Right renal pelvis (tissue), 4 donors: ENCODE results near the gene ERBB4. TPM values are rescaled to one million over a fixed set of nuclear protein-coding genes. Genes with fewer than 3 reads are reported as not detected.

ENCODE experiments used
- DNase-seq, 4 donors: peaks; one replicate each; pipeline ENCODE4 v3.0.0-alpha.2; 2013; ENCODE audit warnings: low read depth in 4 of 4, low spot score in 3 of 4, missing footprints in 1 of 4
- polyA plus RNA-seq, 4 donors: library from polyadenylated mRNA; unstranded; fragments of 120-200 nt; gene quantifications; one replicate each; pipeline ENCODE4 v1.2.1, GENCODE V29; 2013; ENCODE audit not compliant: insufficient read length in 4 of 4

Gene ERBB4
- polyA plus RNA-seq, 4 donors, result 44.8 to 56.5 (median 51.3) TPM

DNA sequence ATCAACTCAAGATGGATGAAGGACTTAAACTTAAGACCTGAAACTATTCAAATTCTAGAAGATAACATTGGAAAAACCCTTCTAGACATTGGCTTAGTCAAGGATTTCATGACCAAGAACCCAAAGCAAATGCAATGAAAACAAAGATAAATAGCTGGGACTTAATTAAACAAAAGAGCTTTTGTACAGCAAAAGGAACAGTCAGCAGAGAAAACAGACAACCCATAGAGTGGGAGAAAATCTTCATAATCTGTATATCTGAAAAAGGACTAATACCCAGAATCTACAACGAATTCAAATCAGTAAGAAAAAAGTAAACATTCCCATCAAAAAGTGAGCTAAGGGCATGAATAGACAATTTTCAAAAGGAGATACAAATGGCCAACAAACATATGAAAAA lies 171.2 kb downstream of the ERBB4 start:
- no peak for DNase-seq

DNA sequence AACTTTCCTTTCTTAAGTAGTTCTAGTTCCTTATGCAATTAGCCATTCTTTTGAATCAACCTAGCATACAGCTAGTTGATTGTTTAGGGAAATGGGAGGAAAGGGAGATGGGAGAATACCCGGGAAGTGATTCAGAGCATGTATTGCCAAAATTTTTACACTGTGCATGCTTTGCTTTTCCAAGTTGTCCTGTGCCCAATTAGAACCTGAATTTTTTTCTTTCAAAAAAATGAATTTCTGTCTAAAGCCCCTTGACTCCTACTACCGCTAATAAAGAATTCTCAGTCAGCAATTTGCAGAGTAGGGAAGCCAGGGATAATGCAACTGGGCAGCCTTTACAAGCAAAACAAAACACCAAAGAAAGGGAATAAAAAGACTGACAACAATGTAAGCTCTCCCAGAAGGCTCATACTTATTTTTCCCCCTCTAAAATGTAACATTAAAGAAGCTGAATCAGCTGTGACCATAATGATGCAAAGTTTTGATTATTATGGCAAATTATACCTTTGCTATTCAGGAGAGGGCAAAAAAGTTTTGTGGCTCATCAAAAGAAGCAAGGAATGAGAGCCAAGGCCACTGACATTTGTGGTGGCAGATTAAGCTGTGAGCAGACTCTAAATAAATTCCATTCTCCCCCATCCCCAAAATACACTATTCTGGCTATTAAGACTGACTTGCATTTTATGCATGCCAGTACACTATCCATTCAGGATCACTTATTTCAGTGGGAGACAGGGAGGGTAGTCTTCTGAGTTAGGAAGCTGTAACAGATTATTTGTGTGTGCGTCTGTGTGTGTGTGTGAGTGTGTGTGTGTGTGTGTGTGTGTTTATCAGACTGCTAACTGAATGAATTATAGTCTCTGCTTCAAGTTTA lies 174.3 kb downstream of the ERBB4 start:
- no peak for DNase-seq

DNA sequence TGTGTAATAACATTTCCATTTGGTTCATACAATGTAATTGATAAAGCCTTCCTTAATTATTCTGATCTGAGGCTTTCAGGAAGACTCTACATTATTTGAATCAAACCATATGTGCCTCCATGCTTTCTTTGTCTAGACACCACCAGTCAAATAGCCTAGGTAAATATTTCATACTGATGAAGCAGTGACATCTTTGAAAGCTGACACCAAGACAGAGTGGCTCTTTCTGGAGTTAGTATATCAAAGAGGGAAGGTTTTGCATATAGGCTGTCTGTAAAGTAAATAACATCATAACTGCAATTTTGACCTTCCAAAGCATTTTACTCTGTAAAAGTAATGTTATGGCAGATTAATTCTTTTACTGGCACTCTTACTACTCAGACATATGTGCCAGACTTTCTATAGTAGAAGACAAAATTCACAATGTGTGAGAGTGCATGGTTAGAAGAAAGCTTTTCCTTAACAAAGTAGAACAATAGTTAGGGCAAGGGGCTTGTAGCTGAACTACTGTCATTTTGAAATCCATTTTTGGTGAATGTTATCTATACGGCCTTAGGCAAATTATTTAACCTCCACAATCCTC lies 177.3 kb downstream of the ERBB4 start:
- DNase-seq, result no peak

DNA sequence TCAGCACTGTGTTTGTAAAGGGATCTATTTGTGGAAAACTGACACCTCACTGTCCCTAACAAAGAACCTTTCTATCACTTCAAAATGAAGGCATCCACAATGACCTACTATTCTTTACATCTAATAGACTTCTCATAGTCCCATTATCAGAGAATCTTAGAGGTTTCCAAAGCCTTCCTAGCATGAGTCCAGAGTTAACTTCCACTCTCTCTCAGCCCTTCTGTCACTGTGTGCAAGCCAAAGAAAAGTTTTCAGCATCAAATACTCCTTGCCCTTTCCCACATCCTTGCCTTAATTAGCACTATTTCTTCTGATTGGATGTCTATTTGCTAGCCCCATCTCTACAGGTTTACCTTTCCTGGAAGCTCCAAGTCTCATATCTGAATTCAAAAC lies 178.5 kb downstream of the ERBB4 start:
- DNase-seq, result no peak

DNA sequence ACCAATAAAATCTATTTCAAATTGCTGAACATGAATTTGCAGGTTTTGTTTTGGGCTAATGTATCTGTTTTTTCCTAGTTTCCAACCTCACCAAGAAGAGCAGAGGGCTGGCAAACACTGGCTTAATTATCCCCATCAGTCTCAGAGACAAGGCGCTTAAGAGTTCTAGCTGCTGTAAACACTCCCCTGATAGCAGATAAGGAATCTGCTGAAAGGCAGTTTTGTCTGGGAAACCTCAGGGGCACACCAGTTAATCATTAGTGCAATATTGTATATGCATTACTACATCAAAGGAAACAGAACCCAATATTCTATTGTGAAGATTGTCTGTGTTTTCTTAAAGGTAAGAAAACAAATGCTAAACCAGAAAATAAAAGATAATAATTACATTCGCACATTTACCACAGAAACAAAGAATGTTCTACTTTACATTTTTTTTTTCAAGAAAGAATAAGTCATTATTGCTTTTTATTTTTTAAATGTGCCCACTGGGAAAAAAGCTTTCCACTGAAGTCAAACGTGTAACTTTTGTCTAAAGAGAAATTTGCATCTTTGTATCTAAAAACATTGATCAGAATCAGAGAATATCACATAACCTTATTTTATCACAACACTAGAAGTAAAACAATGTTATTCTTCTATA lies 179.1 kb downstream of the ERBB4 start:
- no peak for DNase-seq

DNA sequence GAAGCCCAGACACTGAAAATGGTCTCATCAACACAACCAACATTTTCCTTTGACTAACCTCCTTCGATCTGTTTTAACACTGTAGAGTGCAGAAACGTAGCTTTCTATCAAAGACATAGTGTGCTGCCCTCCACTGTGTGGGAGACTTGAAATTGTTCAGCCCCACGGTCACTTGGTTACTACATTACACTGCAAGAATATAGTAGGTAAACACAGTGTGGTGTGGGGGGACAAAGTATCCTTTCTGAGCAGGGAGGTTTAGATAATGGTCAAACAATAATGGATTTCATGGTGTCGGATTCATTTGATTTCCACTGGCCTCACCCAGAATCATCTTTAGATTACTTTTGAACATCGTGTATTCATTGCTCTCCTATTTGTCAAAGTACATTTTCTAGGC lies 181.0 kb downstream of the ERBB4 start:
- DNase-seq, result no peak

DNA sequence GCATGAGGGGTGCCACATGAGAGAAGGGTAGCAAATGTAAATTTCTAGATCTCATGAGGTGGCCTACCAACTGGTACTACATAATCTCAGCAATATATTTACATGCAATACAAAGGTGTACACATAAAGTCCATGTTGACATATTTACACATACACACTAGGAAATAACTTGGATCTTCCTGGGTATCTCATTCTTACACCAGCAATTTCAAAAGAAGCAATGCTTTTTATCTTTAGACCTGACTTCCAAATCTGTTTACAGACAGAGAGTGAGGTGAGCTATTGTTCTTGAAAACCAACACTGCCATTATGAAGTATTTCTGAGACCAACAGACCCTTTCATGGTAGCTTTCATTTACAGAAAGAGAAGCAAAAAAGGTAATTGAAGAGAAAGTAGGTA lies 184.2 kb downstream of the ERBB4 start:
- DNase-seq, result no peak

DNA sequence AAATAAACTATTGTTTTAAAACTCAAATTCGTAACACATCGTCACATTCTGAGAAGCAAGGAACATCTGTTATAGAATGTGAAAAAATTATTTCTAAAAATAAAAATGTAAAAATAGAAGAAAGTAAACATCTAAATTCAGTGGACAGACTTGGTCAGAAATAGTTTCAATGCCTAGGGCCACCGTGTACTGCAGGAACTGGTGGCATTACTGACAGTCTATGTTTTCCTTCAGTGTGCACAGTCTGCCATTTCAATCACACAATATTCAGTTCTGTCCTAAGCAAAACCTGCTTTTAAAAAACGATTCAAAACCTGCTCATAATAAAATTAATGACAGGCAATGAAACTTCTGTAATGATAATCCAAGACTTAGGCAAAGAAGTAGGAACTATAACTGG lies 190.1 kb downstream of the ERBB4 start:
- DNase-seq, result no peak

DNA sequence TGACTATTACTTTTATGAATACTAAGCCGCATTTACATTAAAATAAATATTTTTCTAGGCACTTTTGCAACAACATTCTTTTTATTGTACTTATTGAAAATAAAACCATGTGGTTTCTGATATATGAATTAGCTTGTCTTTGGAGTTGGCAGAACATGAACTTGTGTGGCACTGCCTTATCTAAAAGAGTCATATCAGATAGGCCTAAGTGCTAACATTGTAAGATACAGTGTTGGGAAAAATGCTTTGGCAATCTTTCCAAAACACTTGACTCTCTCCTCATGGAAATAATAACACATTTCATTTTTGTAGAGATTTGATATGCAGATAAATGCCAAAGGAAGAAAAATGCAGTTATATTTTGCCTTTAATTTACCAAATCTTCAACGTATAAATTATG lies 191.7 kb downstream of the ERBB4 start:
- no peak for DNase-seq

DNA sequence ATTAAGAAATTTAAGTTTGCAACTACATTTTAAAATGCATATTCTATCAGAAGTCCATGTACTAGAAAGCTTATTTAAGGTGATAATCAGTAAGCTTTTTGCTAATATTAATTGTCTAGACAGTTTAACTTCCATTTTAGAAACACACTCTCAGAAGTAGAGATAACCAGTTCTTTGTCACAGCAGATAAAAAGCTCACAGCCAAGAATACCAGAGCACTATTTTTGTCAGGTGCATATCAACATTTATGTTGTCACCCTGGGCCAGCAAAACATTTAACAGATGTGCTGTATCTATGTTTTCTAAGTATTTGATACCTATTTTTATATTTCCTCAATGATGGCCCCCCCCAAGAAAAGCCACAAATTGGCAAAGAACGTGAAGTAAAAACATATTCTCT lies 192.6 kb downstream of the ERBB4 start:
- DNase-seq, result no peak

DNA sequence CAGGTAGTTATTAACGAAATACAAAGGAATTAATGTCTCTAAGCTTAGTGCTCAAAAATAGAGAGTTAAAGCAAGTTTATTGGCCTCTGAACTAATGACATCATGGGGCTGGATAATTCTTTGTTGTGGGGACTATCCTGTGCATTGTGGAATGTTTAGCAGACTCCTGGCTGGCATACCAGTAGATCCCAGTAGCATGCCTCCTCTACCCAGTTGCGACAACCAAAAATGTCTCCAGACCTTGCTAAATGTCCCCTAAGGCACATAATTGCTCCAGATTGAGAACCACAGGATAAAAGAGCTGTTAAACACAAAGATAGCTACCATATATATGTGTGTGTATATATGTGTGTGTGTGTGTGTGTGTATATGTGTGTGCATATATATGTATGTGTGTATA lies 194.5 kb downstream of the ERBB4 start:
- no peak for DNase-seq

DNA sequence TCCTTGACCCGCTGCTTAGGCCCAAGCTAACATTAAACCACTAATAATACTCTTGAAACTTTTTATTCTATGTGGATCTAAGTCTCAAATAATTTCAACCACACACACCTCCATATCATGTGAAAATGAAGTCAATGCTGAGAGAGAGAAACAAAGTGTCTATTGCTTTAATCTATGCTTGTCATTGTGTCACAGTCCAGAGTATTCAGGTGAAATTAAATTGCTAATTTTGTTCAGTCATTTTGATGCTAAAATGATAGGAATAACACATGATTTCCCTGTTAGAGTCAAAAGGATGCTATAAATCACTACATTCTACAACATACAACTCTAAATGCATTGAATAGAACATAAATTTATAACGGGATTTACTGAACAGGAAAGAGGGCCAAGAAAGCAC lies 195.4 kb downstream of the ERBB4 start:
- no peak for DNase-seq

DNA sequence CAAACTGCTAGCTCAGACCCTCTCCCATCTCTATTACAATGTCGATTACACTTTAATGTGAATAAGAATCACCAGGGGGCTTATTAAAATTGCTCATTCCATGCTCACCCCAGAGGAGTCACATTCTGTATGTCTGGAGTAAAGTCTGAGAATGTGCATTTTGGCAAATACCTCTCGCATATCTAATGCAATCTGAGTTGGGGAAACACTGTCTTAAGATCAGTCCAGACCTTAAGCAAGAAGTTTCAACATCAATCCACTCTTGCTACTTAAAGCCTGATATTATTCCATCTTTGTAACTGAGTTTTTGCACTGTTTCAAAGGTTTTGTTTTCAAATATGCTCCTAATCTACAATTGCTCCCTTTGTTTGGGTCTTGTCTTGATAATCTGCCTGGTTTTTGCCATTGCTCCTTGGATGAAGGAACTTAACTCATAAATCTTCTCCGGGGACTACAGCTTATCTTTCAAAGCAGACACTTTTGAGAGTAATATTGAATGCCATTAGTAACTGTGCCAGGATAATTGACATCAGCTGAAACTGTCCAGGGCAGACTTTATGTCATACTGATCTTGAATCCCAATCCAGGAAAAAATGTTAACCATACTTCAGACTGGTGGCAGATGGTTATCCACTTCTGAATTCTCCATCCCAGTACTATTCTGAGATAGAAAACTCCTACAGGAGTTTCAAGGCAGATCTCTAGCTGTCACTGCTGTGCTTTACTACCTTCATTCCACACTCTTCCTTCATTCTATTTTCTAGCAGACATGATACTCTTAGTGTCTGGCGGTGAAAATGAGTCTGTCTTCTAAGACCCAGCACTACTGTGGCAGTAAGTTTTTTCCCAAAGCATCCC lies 200.9 kb downstream of the ERBB4 start:
- DNase-seq, result no peak

DNA sequence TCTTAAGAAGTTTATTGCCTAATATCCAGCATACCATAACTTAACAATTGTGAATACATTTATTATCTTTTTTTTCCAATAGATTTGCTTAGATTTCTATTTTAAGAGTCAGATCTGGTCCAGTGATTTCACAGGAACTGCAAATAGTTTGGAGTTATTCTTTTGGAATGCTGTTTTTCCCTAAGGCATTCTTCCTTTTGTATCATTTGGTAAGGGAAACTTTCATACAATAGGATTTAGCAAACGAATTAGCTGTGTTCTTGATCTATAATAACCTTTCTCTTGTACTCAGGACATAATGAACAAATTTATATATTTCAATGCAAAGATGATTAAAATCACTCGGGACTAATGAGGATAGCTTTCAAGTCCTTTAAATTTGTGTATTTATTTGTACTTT lies 201.6 kb downstream of the ERBB4 start:
- no peak for DNase-seq

DNA sequence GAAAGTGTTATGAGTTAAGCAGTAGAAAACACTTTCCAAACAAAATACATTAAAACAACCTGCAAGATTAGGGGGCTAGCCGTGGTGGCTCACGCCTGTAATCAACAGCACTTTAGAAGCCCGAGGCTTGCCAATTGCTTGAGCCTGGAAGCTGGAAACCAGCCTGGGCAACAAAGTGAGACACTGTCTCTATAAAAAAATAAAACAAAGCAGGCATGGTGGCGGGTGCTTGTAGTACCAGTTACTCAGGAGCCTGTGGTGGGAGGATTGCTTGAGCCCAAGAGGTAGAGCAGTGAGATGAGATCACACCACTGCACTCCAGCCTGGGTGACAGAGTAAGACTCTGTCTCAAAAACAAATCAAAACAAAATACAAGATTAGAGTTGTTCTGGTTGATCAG lies 208.3 kb downstream of the ERBB4 start:
- no peak for DNase-seq

DNA sequence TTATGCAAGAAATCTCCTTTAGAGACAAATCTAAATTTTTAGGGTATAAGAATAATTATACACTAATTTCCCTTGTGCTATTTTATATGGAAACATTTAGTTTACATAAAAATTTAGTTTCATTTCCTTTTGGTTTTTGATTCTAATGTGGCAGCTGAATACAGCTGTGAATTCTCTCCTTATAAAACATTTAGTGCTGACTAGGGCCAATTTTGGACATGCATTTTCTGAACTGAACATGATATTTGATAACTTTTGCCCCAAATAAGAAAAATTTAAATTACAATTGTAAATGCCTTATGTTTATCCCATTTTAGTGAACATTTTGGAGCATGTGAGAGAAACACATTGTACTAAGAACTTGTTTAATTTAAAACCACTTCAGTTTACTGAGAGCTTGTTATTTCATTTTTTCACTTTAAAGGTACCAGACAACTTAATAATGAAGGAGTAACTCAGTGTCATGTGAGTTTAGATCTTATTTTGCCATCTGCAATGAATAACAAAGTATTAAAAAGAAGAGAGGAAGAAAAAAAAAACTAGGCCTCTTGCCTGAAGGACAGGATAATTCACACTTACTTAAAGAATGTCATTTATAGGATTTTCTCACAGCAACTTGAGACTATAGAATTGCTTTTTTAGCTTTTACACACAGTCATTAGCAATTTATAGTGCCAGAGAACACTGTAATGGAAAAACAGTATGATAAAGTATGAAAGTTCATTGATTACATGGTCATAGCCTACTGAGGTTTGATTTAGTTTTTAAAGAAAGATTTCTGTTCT lies 209.7 kb downstream of the ERBB4 start:
- DNase-seq, result no peak

DNA sequence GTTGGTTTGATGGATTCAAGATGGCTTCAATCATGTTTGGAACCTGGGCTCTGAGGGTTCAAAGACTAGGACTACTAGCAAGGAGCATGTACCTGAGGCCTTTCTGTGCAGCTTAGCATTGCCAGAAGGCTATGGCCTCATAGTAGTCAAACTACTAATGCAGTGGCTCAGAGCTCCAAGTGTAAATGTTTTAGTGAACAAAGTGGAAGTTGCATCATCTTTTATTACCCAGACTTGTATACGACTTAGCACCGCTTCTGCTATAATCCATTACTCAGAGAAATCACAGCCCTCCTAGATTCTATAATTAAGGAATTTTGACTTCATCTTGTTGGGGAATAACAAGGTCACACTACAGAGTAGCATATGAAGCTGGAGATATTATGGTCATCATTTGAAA lies 210.5 kb downstream of the ERBB4 start:
- no peak for DNase-seq

DNA sequence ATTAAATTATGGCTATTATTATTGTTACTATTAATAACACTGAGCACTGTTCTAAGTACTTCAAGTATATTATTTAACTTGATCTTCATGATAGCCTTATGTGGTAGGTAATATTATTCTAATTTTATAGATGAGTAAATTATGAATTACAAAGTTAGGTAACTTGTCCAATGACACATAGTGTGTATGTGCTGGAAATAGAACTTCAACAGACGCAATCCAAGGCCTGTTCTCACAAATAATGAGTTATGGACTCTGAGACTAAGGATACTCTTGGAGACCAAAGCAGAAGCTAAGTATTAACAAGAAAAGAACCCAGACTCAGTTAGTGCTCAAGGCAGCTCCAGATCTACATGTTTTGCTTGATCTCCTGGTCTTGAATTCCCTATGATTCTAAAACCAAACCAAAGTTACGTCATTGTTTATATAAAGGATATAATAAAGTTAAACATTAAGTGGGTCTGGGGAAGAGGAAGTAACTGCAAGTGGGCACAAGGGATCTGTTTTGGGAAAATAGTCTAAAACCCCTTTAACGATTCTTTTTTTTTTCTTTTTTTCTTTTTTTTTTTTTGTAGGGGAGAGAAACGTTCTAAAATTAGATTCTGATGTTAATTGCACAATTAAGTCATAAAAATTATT lies 211.3 kb downstream of the ERBB4 start:
- DNase-seq, result no peak

DNA sequence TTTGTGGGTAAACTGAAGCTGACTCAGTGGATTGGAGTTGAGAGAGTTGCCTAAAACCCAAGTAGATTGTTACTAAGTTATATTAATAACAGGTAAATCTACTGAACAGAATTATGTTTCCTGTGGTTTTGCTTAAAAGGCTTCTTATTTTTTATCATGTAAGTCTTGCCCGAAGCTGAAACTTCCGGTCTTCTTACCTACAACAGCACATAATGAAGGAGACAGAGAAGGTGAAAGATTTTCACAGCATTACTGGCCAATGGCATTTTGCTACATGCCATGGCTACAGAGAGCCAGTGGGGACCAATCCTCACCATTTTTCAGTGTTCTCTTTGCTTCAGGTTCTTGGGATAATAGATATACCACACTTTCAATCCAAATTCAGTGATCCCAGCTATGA lies 220.0 kb downstream of the ERBB4 start:
- DNase-seq, result no peak

DNA sequence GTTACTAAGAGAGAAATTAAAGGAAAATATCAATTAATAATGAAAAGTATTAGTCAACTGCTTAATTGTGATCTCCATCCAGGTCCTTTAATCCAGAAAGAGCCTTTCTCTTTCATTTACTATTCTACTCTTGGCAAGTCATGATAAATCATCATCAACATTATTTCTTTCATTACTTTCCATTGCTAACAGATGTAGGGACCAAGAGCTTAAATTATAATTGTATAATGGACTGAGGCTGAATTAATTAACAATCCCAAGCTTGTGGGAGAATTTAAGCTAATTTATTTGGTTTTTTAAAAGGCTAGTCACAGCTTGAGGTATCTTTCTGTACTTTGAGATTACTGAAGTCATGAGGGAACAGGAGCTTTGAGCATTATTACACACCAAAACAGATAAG lies 223.9 kb downstream of the ERBB4 start:
- no peak for DNase-seq
